Stimulated activated CD8-positive, alpha-beta memory T cell treated with anti-CD3 and anti-CD28 coated beads, Interleukin-12 subunit alpha, Interleukin-12 subunit beta, amount 100 ng/mL, for 1 hour (primary cell): Measurements from ENCODE around the gene LSM4.
A peak's percentile ranks its signal among the peaks of the same experiment; 100 is the strongest.

Experiments used
- DNase-seq: peaks from one replicate; pipeline ENCODE4 v3.0.0-alpha.2; 2020; ENCODE audit warnings: low read depth

Gene LSM4

GRCh38 chr19:18311502-18312091, 11.3 kb downstream of the LSM4 start:
- DNase-seq: no peak

GRCh38 chr19:18310966-18311365, 11.9 kb downstream of the LSM4 start:
- no peak for DNase-seq

- DNase-seq: no peak
Observed at GRCh38 chr19:18310118-18310909, 12.6 kb downstream of the LSM4 start.

- no peak for DNase-seq
Observed at GRCh38 chr19:18309525-18310064, 13.3 kb downstream of the LSM4 start.

GRCh38 chr19:18308948-18309325, 13.9 kb downstream of the LSM4 start:
- DNase-seq: no peak

- no peak for DNase-seq
Observed at GRCh38 chr19:18308051-18308947, 14.6 kb downstream of the LSM4 start.

GRCh38 chr19:18307271-18307681, 15.6 kb downstream of the LSM4 start:
- DNase-seq: no peak

GRCh38 chr19:18306888-18307260, 16.0 kb downstream of the LSM4 start:
- DNase-seq: no peak

- DNase-seq: no peak
Observed at GRCh38 chr19:18306209-18306887, 16.5 kb downstream of the LSM4 start.

GRCh38 chr19:18304458-18305310, 18.2 kb downstream of the LSM4 start:
- peak; percentile 75 for DNase-seq

- DNase-seq: no peak
Observed at GRCh38 chr19:18304208-18304457, 18.7 kb downstream of the LSM4 start.

- DNase-seq: no peak
Observed at GRCh38 chr19:18301718-18302111, 21.2 kb downstream of the LSM4 start.

- no peak for DNase-seq
Observed at GRCh38 chr19:18300930-18301717, 21.8 kb downstream of the LSM4 start.

GRCh38 chr19:18299654-18300053, 23.2 kb downstream of the LSM4 start:
- no peak for DNase-seq

- no peak for DNase-seq
Observed at GRCh38 chr19:18298601-18299000, 24.3 kb downstream of the LSM4 start.

GRCh38 chr19:18297308-18297707, 25.6 kb downstream of the LSM4 start:
- DNase-seq: no peak

- no peak for DNase-seq
Observed at GRCh38 chr19:18295034-18295451, 27.8 kb downstream of the LSM4 start.

GRCh38 chr19:18294467-18294864, 28.4 kb downstream of the LSM4 start:
- peak; percentile 91 for DNase-seq

GRCh38 chr19:18293642-18294466, 29.0 kb downstream of the LSM4 start:
- DNase-seq: no peak
